ENCODE results near the gene CCDC106.

Gene CCDC106

DNA sequence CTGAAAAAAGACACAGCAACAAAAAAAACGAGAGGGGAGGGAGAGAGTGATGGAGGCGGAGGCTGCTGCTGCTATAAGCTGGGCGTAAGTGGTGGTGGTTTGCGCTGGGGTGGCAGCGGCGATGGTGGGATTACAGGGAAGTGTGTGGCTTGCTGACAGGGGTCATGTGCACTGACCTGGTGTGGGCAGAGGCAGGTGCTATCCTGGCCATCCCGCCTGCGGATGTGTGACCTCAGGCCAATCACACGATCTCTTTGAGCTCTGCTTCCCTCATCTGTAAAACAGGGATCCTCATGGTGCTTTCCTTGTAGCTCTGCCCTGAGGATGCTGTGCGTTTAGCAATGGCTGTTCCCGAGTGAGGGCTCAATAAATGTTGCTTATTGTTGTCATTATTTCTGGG lies 10.5 kb upstream of the CCDC106 start:
- DNase-seq: no peak

DNA sequence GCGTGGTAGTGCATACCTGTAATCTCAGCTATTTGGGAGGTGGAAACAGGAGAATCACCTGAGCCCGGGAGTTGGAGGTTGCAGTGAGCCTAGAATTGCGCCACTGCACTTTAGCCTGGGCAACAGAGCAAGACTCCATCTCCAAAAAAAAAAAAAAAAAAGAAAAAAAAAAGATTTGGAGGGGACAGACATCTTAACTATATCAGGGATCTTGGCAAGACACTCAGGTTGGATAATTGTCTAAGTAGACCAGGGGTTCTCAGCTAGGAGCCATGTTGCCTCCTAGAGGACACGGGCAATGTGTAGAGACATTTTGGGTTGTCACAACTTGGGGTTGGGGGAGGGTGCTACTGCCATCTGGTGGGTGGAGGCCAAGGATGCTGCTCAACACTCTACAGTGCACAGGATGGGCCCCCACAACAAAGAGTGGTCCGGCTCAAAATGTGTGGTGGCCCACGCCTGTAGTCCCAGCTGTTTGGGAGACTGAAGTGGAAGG lies 9.1 kb upstream of the CCDC106 start:
- DNase-seq: no peak

DNA sequence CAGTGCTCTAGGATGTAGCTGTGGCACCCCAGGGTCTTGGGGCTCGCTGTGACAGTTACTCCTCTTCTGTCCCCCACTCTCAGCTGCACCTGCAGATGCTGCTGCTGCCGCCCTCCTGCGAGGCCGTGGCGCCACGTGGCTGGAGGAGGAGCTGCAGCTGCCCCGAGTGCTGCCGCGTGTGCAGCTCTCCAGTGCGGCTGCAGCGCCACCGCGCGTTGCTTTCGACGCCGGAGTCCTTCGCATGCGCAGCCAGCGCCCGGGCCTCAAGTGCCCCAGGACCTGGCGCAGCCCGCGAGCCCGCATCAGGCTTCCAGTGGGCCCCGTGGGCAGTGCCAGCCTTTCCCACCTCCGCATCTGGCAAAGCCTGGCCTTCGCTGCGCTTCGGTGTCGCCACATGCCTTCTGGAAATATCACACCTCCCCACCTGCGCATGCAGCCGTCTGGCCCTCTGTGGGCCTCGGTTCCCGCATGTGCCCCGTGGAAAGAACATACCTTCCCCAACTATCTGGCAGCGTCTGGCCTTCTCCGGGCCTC lies 7.9 kb upstream of the CCDC106 start:
- DNase-seq: peak; percentile 85

DNA sequence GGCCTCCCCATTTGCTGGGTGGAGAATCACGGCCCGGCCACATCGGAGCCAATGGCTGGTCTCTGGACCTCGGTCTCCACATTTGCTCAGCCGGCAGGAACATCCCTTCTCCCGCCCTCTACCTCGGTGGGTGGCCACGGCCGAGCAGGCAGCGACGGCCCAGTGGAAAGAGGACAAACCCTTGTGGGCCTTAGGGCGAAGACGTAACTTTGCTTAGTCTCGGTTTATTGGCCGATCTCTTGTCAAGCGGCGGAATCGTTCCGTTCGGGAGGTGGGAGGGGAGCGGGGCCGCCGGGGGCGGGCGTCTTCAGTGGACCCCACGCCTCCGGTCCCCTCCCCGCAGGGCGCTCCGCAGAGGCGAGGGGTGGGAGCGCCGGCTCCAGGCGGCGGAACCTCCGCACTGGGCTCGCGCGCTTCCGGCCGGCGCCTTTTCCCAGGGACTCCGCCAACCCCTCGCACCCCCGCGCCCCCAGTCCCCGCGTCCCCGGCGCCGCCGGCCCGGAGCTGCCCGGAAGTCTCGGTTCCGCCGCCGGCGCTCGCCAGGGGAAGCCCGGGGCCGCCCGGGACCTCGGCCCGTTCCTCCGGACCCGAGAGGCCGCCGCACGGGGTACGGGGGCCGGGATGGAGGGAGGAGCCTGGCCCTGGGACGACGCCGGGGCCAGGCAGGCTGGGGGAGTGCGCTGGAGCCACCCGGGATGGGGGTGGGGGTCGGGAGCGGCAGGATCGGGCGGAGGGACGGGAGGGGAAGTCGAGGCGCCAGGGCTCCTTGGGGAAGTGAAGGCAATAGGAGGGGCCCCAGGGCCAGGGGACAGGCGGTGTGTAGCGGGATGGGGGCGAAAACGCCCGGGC lies 7.2 kb upstream of the CCDC106 start, which contains the start of gene ZNF580:
TSS of gene ZNF580 (plus strand) at position 426 of the 849 bp plus-strand sequence. CDS start 1,507 bp downstream, outside the sequence.
- peak; percentile 89 for DNase-seq

DNA sequence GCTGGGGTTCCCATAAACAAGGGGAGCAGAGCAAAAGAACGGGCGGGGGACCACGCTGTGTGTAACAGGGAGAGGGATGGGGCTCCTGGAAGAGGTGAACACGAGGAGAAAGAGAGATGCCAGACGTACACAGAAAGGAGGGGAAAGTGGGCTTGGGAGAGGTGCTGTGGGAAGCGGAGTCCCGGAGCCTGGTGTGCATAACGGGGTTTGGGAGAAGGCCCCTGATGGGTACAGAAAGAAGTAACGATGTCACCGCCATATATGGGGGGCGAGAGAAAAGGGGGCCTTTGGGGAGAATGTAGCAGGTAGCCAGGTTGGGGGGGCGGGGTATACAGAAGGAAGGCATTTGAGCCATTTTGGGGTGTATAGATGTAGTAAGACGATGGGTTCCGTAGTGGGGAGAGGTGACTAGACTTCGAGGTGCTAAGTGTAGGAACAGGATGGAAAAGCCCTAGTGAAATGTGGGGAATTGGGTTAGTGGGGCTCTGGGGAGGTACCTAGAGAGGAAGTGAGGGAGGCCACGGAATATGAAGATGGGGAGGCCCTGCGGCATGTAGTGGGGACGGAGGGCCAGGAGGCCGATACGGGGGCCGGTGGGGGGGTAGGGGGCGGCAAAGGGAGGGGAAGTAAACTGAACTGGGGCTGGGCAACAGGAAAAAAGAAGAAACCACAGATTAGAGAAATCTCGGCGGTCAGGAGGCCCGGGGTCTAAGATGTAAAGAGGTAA lies 6.4 kb upstream of the CCDC106 start:
- DNase-seq: no peak

DNA sequence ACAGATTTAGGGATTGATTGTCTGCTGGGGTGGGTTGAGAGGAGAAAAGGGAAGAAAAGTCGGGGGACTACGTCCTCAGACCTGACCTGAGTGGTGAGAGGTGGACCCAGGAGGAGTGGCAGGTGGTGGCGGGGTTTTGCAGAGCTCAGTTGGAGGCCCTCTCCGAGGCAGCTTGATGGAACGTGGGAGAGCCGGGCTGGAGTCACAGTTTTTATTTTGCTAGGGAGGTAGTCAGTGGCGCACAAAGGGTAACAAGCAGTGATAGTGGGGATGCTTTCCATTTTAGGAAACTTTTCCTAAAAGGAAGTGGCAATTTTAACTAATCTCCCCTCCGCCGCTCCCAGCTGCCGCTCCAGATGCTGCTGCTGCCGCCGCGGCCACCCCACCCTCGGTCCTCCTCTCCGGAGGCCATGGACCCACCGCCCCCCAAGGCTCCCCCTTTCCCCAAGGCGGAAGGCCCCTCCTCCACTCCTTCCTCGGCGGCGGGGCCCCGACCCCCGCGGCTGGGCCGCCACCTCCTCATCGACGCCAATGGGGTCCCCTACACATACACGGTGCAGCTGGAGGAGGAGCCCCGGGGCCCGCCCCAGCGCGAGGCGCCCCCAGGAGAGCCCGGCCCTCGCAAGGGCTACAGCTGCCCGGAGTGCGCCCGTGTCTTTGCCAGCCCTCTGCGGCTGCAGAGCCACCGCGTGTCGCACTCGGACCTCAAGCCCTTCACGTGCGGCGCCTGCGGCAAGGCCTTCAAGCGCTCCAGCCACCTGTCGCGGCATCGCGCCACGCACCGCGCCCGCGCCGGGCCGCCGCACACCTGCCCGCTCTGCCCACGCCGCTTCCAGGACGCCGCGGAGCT lies 5.6 kb upstream of the CCDC106 start:
- DNase-seq: no peak

DNA sequence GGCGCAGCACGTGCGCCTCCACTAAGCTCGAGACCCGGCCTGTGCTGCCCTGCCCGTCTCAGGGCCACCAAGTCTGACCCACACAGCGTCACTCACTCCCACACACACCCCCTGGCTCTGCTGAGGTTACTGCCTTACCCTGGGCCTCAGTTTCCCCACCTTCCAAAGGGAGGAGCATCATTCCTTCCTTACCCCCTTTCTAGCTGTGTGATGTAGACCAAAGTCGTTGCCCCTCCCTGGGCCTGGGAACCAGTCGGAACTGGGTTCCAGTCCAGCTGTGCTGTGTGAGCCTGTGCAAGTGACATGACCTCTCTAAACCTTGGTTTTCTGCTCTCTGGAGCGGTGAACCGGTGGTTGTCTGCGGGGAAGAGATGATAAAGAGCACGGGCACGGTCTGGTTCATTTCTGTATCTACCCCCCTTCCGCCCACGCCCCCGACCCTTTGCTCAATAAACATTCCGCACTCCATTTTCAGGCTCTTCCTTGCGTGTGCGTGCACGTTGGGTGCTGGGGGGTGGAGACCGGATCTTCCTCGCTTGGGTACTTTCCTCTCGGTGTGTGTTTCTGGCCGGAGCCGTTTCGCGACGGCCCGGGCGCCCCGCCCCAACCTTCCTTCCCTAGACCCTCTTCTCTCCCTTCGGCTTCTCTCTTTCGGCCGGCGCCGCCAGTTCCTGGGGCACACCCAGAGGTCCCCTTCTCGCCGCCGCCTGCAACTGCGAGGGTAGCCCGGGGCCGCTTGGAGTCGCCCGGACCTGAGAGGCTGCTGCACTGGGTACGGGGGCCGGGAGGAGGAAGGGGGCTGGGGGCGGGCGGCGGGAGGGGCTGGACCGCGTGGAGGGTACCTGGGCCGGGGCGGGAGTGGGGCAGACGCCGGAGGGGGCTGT lies 4.8 kb upstream of the CCDC106 start, which contains the start of gene ZNF581:
TSS of gene ZNF581 (plus strand) at position 647 of the 884 bp plus-strand sequence. CDS start 923 bp downstream, outside the sequence.
- peak; percentile 91 for DNase-seq

DNA sequence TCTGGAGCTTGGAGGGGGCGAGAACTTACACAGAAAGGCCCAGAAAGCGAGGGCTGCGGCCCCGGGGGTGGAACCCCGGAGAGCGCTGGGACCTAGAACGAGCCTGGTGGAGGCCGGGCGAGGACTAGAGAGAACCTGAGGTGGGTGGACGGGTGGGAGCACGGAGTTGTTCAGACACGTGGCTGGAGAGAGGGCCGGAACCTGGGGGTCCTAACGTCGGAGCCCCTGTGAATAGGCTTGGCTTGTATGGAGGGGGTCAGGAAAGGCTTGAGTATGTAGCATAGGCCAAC lies 4.2 kb upstream of the CCDC106 start:
- DNase-seq: no peak

DNA sequence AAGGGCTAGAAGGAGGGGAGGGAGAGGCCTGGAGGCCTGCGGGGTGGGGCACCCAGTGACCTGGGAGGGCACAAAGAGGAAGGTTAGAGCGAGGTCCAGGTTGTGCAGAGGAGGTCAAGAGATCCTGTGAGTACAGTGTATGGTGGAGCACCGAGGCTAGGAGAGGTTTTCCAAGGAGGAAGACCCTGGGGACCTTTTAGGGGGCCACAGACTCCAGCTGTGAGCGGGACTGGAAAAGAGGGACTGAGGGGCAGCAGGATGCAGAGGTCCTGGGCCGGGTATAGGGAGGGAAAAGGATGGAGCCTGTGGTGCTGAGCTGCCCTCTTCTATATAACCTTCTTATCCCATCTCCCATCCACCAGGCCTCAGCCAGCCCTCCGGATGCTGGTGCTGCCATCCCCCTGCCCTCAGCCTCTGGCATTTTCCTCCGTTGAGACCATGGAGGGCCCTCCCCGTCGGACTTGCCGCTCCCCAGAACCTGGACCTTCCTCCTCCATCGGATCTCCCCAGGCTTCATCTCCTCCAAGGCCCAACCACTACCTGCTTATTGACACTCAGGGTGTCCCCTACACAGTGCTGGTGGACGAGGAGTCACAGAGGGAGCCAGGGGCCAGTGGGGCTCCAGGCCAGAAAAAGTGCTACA lies 3.7 kb upstream of the CCDC106 start:
- no peak for DNase-seq

DNA sequence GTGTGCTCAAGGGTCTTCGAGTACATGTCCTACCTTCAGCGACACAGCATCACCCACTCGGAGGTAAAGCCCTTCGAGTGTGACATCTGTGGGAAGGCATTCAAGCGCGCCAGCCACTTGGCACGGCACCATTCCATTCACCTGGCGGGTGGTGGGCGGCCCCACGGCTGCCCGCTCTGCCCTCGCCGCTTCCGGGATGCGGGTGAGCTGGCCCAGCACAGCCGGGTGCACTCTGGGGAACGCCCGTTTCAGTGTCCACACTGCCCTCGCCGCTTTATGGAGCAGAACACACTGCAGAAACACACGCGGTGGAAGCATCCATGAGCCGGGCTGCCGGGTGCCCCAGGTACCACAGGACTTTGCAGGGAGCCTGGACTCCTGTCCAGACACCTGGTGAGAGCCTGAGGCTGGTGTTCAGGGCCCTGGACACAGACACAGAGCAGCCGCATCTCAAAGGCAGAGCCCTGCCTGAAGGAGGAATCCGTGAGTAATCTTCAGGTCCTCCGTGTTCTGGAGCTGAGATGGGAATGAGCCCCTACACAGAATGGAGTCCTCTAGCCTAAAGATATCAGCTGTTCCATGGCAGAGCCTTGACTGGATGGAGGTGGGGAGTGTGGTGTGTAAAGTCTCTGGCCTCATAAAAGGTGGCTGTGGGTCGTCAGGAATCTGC lies 3.0 kb upstream of the CCDC106 start:
- no peak for DNase-seq

DNA sequence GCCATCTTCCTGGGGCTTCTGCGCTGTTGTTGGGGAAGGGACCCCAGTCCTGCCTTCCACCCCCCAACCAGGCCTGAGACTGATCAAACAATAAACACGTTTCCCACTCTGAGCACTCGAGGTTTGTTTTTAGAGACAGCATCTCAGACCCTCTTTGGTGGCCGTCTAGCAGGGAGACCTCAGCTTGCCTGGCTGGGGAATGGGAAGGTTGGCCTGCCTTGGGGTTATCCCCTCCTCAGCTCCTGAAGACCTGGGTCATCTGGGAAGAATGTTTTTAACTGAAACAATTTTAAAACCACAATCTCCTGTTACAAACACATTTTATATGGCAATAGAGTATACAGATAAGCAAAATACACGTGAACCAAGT lies 2.5 kb upstream of the CCDC106 start:
- no peak for DNase-seq

DNA sequence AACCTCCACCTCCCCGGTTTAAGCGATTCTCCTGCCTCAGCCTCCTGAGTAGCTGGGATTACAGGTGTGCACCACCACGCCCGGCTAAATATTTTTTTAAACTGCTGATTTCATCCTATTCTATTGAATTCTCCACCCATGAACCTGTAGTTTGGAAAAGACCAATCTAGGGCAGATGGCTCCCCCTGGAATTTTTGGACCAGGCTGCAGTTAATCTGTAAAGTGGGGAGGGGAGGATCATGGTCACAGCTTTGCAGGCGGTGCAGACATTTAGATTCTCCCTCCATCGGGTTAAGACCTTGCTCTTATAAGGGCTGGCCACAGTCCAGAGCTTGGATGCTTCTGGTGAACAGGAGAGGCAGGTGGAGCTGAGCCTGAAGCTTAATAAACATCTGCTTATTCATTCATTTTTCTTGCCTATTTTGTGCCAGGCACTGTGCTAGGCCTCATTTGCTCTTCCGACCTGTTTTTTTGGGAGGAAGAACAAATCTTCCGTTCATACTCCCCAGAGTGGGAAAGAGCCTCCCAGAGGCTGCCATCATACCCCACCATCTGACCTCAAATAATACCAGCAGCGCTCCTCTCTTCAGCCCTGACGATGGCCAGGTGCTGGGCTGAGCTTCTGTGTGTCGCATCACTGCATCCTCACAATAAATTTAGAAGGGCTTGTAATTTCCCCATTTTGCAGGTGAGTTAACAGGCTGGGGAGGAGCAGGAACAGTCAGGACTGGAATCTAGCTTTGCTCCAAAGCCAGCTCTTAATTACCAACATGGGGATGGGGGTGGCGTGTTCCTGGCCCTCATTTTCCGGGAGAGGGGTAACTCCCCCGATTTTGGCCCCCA lies 902 bp upstream of the CCDC106 start:
- no peak for DNase-seq

DNA sequence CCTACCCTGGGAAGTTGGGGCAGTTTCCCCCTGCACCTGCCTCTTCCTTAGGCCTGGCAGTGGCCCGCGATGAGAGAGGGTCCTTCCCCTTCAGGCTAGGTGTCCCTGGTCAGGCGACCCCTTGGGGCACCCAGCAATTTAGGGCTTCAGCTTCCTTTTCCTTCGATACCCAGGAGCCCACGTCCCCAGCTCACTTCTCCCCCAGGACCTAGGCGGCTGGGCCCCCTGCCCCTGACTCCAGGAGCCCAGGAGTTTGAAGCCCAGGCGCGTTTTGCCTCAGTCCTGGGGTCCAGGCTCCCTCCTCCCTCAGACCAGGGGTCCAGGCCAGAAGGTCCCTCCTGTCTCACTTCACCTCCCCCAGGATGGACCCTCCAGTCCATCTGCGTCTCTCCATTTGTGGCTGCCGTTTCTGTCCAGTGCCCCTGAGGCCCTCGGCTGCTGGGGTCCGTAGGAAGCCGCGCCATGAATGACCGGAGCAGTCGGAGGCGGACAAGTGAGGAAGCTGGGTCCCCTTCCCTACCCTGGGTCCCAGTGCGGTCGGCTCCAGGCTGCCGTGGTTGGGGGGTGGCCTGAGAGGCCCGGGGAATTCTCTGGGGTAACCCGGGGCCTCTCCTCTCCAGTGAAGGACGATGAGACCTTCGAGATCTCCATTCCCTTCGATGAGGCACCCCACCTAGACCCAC lies 714 bp downstream of the CCDC106 start:
- DNase-seq: no peak

DNA sequence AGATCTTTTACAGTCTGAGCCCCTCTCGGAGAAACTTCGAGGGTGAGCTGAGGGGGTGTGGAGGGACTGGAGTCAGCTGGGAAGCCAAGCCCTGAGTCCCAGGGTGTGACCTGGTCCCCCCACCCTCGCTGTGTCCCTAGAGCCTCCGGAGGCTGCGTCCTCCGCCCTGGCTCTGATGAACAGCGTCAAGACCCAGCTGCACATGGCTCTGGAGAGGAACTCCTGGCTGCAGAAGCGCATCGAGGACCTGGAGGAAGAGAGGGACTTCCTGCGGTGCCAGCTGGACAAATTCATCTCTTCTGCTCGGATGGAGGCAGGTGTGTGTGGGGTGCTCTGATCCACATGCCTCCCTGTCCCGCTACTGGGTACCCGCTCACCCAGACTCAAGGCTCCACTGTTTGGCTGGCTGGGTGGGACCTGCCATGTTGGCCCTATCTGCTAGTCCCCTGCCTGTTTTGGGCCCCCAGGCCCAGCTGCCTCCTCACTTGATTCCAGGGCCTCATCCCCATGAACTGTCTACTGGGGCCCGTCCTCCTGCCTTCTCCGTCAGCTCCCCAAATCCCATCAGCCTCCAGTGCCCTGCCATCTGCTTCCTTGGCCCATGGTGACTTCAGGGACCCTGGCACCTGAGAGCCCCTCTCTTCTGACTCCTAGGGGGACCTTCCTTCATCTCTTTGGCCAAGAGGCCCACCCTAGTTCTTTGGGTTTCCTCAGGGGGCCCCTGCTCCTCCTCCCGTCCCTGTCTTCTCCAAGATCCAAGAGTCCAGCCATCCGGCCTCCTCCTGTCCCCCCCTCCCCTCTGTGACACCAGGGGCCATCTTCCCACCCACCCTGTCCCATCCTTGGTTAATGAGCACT lies 1.5 kb downstream of the CCDC106 start:
- DNase-seq: no peak

DNA sequence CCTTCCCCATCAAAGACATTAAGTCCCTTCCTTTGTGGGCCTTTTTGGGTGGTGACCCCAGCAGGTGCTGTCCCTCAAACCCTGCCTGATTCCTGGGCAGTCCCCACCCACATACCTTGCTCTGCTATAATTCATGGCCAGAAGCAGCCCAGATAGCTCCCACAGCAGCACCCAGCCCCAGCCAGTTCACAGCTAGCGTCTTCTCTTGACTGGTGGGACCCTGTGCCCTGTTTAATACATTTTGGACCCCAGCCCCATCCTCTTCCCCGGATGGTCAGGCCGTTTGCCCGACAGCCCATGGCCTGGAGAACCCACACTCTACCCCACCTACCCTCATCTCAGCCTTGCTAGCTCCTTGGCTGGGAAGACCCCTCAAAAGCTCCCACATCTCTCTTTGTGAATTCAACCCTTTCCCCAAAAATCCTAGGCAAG lies 2.1 kb downstream of the CCDC106 start:
- DNase-seq: no peak

DNA sequence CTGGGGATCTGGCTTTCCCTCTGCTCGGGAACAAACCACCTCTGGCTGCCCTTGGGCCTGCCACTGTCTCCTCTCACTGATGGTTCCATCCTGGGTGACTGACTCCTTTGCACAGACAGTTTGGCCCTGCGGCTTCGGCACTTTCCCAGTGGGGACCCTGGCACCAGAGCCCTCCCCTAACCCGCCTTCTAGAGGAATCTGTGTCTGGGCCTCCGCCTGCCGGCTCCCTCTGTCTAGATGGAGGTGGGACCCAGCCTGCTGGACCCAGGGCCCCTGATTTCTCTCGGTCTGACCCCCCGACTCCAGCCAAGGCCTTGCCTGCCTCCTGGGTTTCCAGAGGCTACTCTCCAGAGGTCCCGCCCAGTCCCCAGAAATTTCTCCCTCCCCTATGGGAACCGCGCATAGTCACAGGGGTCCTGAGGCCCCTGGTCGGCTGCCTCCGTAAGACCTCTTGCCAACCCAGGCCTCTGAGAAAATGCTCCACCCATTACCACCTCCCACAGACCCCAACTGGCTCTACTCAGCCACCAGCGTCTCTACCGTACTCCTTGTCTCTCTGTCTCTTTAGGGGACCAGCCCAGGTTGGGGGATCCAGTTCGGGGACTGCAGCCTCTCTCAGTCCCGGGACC lies 2.7 kb downstream of the CCDC106 start:
- no peak for DNase-seq

DNA sequence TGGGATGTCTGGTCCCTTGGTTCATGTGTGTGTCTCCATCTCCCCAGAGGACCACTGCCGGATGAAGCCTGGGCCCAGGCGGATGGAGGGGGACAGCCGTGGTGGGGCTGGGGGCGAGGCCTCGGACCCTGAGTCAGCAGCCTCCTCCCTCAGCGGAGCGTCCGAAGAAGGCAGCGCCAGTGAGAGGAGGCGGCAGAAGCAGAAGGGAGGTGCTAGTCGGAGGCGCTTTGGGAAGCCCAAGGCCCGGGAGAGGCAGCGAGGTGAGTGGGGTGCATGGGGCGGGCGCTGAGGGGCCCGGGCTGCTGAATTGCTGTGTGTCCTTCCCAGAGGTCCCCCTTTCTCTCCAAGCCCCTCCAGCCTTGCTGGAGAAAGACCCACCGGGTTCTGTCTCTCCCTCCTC lies 3.2 kb downstream of the CCDC106 start:
- DNase-seq: no peak

Measured in activated CD8-positive, alpha-beta memory T cell treated with anti-CD3 and anti-CD28 coated beads, Interleukin-2, amount 50 U/mL, for 48 hours (primary cell).